NOMO-1 (cell line): ENCODE results near the gene GPBAR1.

Experiments used
- DNase-seq, 2 experiments: peaks; one replicate each; lab custom pipeline; 2025; ENCODE audit not compliant: unreplicated experiment in 2 of 2; lab: John Stamatoyannopoulos, UW

The GPBAR1 gene

GRCh38 chr2:218260742-218261422 is at the start of gene GPBAR1:
TSS of gene GPBAR1 (plus strand) at chr2:218261015. CDS start at chr2:218262725, 1,710 bp downstream.
- DNase-seq: no peak

- no peak for DNase-seq
These were observed 46.7 kb upstream of the GPBAR1 start for GRCh38 chr2:218214116-218214515.

GRCh38 chr2:218216336-218216673 is 44.5 kb upstream of the GPBAR1 start:
- DNase-seq: no peak

- DNase-seq: peak; percentile 87 to 95
These were observed 44.0 kb upstream of the GPBAR1 start, which contains the start of gene ARPC2 for GRCh38 chr2:218216674-218217359. TSS of gene ARPC2 (plus strand) at chr2:218217189. CDS start at chr2:218217471, 282 bp downstream.

GRCh38 chr2:218217360-218218267 is 43.2 kb upstream of the GPBAR1 start:
- peak; percentile 45 to 60 for DNase-seq

- peak; percentile 49 to 90 for DNase-seq
These were observed 42.3 kb upstream of the GPBAR1 start for GRCh38 chr2:218218268-218219185.

- peak in 1 of 2 experiments; percentile 30 for DNase-seq
These were observed 40.9 kb upstream of the GPBAR1 start for GRCh38 chr2:218219934-218220333.

GRCh38 chr2:218221000-218221399 is 39.8 kb upstream of the GPBAR1 start:
- DNase-seq: no peak

- no peak for DNase-seq
These were observed 37.8 kb upstream of the GPBAR1 start for GRCh38 chr2:218223046-218223445.

- DNase-seq: no peak
These were observed 36.6 kb upstream of the GPBAR1 start for GRCh38 chr2:218224186-218224585.

GRCh38 chr2:218226903-218227302 is 33.9 kb upstream of the GPBAR1 start:
- no peak for DNase-seq

- no peak for DNase-seq
These were observed 32.3 kb upstream of the GPBAR1 start for GRCh38 chr2:218228366-218229090.

GRCh38 chr2:218229239-218229638 is 31.6 kb upstream of the GPBAR1 start:
- peak; percentile 82 to 99 for DNase-seq

GRCh38 chr2:218229851-218230250 is 31.0 kb upstream of the GPBAR1 start:
- peak in 1 of 2 experiments; percentile 54 for DNase-seq

- peak in 1 of 2 experiments; percentile 13 for DNase-seq
These were observed 29.9 kb upstream of the GPBAR1 start for GRCh38 chr2:218230882-218231281.

GRCh38 chr2:218233543-218233942 is 27.3 kb upstream of the GPBAR1 start:
- no peak for DNase-seq

GRCh38 chr2:218234521-218234920 is 26.3 kb upstream of the GPBAR1 start:
- DNase-seq: no peak

GRCh38 chr2:218235017-218235416 is 25.8 kb upstream of the GPBAR1 start:
- no peak for DNase-seq

GRCh38 chr2:218236829-218237228 is 24.0 kb upstream of the GPBAR1 start:
- DNase-seq: no peak
